GM23338 (cell line): ENCODE measurements around the gene LDLRAD3. TPM values are rescaled to one million over a fixed set of nuclear protein-coding genes. Genes with fewer than 3 reads are reported as not detected.

Experiments
- ATAC-seq: fragments of 200-7000 bp; cut with Tn5 transposase; 3 replicates; pipeline ENCODE4 v1.9.1; 2020
- DNase-seq: peaks from one replicate; pipeline ENCODE4 v3.0.0-alpha.2; 2015; ENCODE audit warnings: low spot score
- H2AFZ ChIP-seq: fragments of 200-600 bp; sonication (generic); 2 replicates; pipeline ENCODE4 v1.8.0; 2016; ENCODE audit warnings: antibody characterized with exemption, mild to moderate bottlenecking, moderate library complexity
- H3F3A ChIP-seq: fragments of 200-600 bp; sonication (generic); replicated peaks from 2 replicates; pipeline ENCODE4 v1.8.0; 2017; ENCODE audit warnings: antibody characterized with exemption, mixed run types, low read depth
- H3K27ac ChIP-seq: fragments of 200-600 bp; sonication (generic); 2 replicates; pipeline ENCODE4 v1.6.1; 2016; ENCODE audit warnings: low read depth
- H3K27me3 ChIP-seq: fragments of 200-600 bp; sonication (generic); 2 replicates; pipeline ENCODE4 v1.8.0; 2016; ENCODE audit warnings: mild to moderate bottlenecking, mixed run types, moderate library complexity; ENCODE audit not compliant: insufficient read depth
- H3K36me3 ChIP-seq: fragments of 200-600 bp; sonication (generic); 2 replicates; pipeline ENCODE4 v1.8.0; 2016; ENCODE audit warnings: mild to moderate bottlenecking; ENCODE audit not compliant: insufficient read depth
- H3K4me1 ChIP-seq: fragments of 200-600 bp; sonication (generic); 2 replicates; pipeline ENCODE4 v1.8.0; 2016; ENCODE audit warnings: mild to moderate bottlenecking, moderate library complexity; ENCODE audit not compliant: insufficient read depth
- H3K4me2 ChIP-seq: fragments of 200-600 bp; sonication (generic); 2 replicates; pipeline ENCODE4 v1.7.1; 2017; ENCODE audit warnings: mixed run types
- H3K4me3 ChIP-seq: fragments of 200-600 bp; sonication (generic); 2 replicates; pipeline ENCODE4 v1.6.1; 2016; ENCODE audit warnings: mixed run types
- H3K79me2 ChIP-seq: fragments of 200-600 bp; sonication (generic); replicated peaks from 2 replicates; pipeline ENCODE4 v1.8.0; 2017; ENCODE audit warnings: mild to moderate bottlenecking; ENCODE audit not compliant: insufficient read depth
- H3K9me2 ChIP-seq: fragments of 200-600 bp; sonication (generic); 2 replicates; pipeline ENCODE4 v1.8.0; 2017; ENCODE audit not compliant: insufficient read depth
- H4K20me1 ChIP-seq: fragments of 200-600 bp; sonication (generic); replicated peaks from 2 replicates; pipeline ENCODE4 v1.8.0; 2017; ENCODE audit warnings: mild to moderate bottlenecking; ENCODE audit not compliant: insufficient read depth
- H3K27ac Mint-ChIP-seq: 2 replicates; pipeline ENCODE4 v1.8.0; 2020; ENCODE audit warnings: inconsistent platforms, mild to moderate bottlenecking, moderate library complexity, mixed read lengths
- H3K27me3 Mint-ChIP-seq: 3 replicates; pipeline ENCODE4 v1.8.0; 2022; ENCODE audit warnings: low read depth, mild to moderate bottlenecking, moderate library complexity, mixed read lengths, inconsistent platforms; ENCODE audit not compliant: insufficient read depth, poor library complexity
- H3K36me3 Mint-ChIP-seq: 3 replicates; pipeline ENCODE4 v1.8.0; 2021; ENCODE audit warnings: low read depth, mild to moderate bottlenecking, inconsistent platforms, moderate library complexity, mixed read lengths
- H3K4me1 Mint-ChIP-seq: 3 replicates; pipeline ENCODE4 v1.8.0; 2020; ENCODE audit warnings: mild to moderate bottlenecking, inconsistent platforms, mixed read lengths
- H3K4me3 Mint-ChIP-seq: 3 replicates; pipeline ENCODE4 v1.8.0; 2021; ENCODE audit warnings: moderate library complexity, mild to moderate bottlenecking, inconsistent platforms, mixed read lengths
- H3K9me3 Mint-ChIP-seq: 3 replicates; pipeline ENCODE4 v1.8.0; 2020; ENCODE audit warnings: moderate library complexity, mild to moderate bottlenecking, inconsistent platforms, mixed read lengths
- CREB1 ChIP-seq: fragments of 250-450 bp; sonication (Bioruptor Pico); IDR thresholded peaks from 2 replicates; pipeline ENCODE4 v1.5.0; 2020; ENCODE audit warnings: low read depth, mild to moderate bottlenecking, moderate library complexity
- ETS1 ChIP-seq: IDR thresholded peaks from 2 replicates; pipeline ENCODE4 v1.6.1; 2016; ENCODE audit warnings: antibody characterized with exemption
- EZH2 ChIP-seq: fragments of 200-600 bp; sonication (generic); IDR thresholded peaks from one replicate; pipeline ENCODE4 v1.8.0; 2017; ENCODE audit warnings: antibody characterized with exemption, mild to moderate bottlenecking, low read depth; ENCODE audit not compliant: unreplicated experiment
- EZH2phosphoT487 ChIP-seq: fragments of 200-600 bp; sonication (generic); IDR thresholded peaks from one replicate; pipeline ENCODE4 v1.8.1; 2018; ENCODE audit warnings: antibody characterized with exemption; ENCODE audit not compliant: unreplicated experiment
- JUNB ChIP-seq: IDR thresholded peaks from one replicate; pipeline ENCODE4 v1.6.1; 2016; ENCODE audit warnings: antibody characterized with exemption; ENCODE audit not compliant: unreplicated experiment
- NANOG ChIP-seq: IDR thresholded peaks from 2 replicates; pipeline ENCODE4 v1.6.1; 2016; ENCODE audit warnings: antibody characterized with exemption, borderline replicate concordance
- POLR2AphosphoS5 ChIP-seq: IDR thresholded peaks from 2 replicates; pipeline ENCODE4 v1.6.1; 2016; ENCODE audit warnings: antibody characterized with exemption, low read depth
- STAT1 ChIP-seq: IDR thresholded peaks from one replicate; pipeline ENCODE4 v1.6.1; 2016; ENCODE audit warnings: antibody characterized with exemption; ENCODE audit not compliant: unreplicated experiment
- ZNF114 ChIP-seq: fragments of 250-450 bp; sonication (Bioruptor Pico); IDR thresholded peaks from 2 replicates; pipeline ENCODE4 v1.5.0; 2020; ENCODE audit warnings: mild to moderate bottlenecking, moderate library complexity
- ZNF331 ChIP-seq: fragments of 250-450 bp; sonication (Bioruptor Pico); IDR thresholded peaks from 2 replicates; pipeline ENCODE4 v1.5.0; 2020; ENCODE audit warnings: low read depth, mild to moderate bottlenecking, moderate library complexity
- ZNF462 ChIP-seq: fragments of 250-450 bp; sonication (Bioruptor Pico); IDR thresholded peaks from 2 replicates; pipeline ENCODE4 v1.5.0; 2020; ENCODE audit warnings: mild to moderate bottlenecking, moderate library complexity
- polyA plus RNA-seq: library from polyadenylated mRNA; unstranded; fragments of >200 nt; fragmentation: Nextera tagmentation; extraction: Ambion mirVana; gene quantifications from 2 replicates; pipeline ENCODE4 v1.2.1, GENCODE V29; 2016
- total RNA-seq: library from RNA; depleted of rRNA; stranded (reverse); fragments of >200 nt; shearing (Covaris generic); gene quantifications from 2 replicates; pipeline ENCODE4 v1.2.3, GENCODE V29; 2014
- TF ChIP-seq, protein P1 (sequence below): IDR thresholded peaks from one replicate; pipeline ENCODE4 v1.6.1; 2018; ENCODE audit warnings: antibody characterized with exemption; ENCODE audit not compliant: unreplicated experiment
- TF ChIP-seq, protein P2 (sequence below), 2 experiments: fragments of 200-600 bp in 1 of 2; sonication (generic) in 1 of 2; conservative IDR thresholded peaks; 2 replicates each; pipeline versions ENCODE4 v1.5.1 to v1.6.1; 2016 to 2017; ENCODE audit warnings: antibody characterized with exemption in 2 of 2, low read depth in 2 of 2, mild to moderate bottlenecking in 2 of 2, moderate library complexity in 1 of 2

Gene LDLRAD3
- total and polyA plus RNA-seq, 2 experiments from 2014 or later = 8.5 to 19.4 TPM

GRCh38 chr11:35980686-35981390, 37.0 kb downstream of the LDLRAD3 start:
- TF ChIP-seq CREB1 (CRISPR knock-in tag) (no peak), EZH2 (no peak), EZH2phosphoT487 (no peak), ZNF114 (no peak), STAT1 (no peak), JUNB (no peak), ETS1 (no peak), NANOG (no peak), POLR2AphosphoS5 (no peak), ZNF462 (CRISPR knock-in tag) (no peak), ZNF331 (CRISPR knock-in tag) (no peak)
- TF ChIP-seq, protein P1, sequence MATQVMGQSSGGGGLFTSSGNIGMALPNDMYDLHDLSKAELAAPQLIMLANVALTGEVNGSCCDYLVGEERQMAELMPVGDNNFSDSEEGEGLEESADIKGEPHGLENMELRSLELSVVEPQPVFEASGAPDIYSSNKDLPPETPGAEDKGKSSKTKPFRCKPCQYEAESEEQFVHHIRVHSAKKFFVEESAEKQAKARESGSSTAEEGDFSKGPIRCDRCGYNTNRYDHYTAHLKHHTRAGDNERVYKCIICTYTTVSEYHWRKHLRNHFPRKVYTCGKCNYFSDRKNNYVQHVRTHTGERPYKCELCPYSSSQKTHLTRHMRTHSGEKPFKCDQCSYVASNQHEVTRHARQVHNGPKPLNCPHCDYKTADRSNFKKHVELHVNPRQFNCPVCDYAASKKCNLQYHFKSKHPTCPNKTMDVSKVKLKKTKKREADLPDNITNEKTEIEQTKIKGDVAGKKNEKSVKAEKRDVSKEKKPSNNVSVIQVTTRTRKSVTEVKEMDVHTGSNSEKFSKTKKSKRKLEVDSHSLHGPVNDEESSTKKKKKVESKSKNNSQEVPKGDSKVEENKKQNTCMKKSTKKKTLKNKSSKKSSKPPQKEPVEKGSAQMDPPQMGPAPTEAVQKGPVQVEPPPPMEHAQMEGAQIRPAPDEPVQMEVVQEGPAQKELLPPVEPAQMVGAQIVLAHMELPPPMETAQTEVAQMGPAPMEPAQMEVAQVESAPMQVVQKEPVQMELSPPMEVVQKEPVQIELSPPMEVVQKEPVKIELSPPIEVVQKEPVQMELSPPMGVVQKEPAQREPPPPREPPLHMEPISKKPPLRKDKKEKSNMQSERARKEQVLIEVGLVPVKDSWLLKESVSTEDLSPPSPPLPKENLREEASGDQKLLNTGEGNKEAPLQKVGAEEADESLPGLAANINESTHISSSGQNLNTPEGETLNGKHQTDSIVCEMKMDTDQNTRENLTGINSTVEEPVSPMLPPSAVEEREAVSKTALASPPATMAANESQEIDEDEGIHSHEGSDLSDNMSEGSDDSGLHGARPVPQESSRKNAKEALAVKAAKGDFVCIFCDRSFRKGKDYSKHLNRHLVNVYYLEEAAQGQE = no peak
- TF ChIP-seq, protein P2, sequence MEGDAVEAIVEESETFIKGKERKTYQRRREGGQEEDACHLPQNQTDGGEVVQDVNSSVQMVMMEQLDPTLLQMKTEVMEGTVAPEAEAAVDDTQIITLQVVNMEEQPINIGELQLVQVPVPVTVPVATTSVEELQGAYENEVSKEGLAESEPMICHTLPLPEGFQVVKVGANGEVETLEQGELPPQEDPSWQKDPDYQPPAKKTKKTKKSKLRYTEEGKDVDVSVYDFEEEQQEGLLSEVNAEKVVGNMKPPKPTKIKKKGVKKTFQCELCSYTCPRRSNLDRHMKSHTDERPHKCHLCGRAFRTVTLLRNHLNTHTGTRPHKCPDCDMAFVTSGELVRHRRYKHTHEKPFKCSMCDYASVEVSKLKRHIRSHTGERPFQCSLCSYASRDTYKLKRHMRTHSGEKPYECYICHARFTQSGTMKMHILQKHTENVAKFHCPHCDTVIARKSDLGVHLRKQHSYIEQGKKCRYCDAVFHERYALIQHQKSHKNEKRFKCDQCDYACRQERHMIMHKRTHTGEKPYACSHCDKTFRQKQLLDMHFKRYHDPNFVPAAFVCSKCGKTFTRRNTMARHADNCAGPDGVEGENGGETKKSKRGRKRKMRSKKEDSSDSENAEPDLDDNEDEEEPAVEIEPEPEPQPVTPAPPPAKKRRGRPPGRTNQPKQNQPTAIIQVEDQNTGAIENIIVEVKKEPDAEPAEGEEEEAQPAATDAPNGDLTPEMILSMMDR (conservative IDR thresholded peaks at IDR 0.05; ENCODE audit: low read depth in 2 of 2) = no peak
- peaks cover 9% of the 10 kb centered on the region for H3K27me3 Mint-ChIP-seq
- no peak for DNase-seq

More at GRCh38 chr11:35980686-35981390, 37.0 kb downstream of the LDLRAD3 start:
- Mint-ChIP-seq H3K27ac (no peak overlapping the region), H3K4me1 (peaks cover 56% of the 10 kb centered on the region), H3K9me3 (peaks cover 29% of the 10 kb centered on the region), H3K36me3 (peaks cover 34% of the 10 kb centered on the region), H3K4me3 (no peak overlapping the region)
- Histone ChIP-seq H3K27ac (no peak overlapping the region), H3K27me3 (no peaks in the 10 kb centered on the region), H3K9me2 (0 out of 2 replicates have a peak, but pooled peaks cover 1% of the 10 kb centered on the region), H3K4me3 (no peak overlapping the region), H3K4me2 (peak overlapping the region; percentile 6; the same call in 1 of the 2 replicates), H4K20me1 (peaks cover 10% of the 10 kb centered on the region), H3K36me3 (no peaks in the 10 kb centered on the region), H3K79me2 (peaks cover 95% of the 10 kb centered on the region), H2AFZ (no peak overlapping the region), H3K4me1 (peaks cover 41% of the 10 kb centered on the region), H3F3A (no peaks in the 10 kb centered on the region)
- ATAC-seq = no peak
